NCI-H524 treated with DMSO at 0.1 percent for 48 hours (cell line): ENCODE data around the gene KRTAP4-1.
"Not testable (repeated sequence)": the region's sequence is repeated elsewhere in the genome, so short reads cannot be mapped to it uniquely, and the experiment has no call there.

Experiments used
- DNase-seq: peaks from one replicate; lab custom pipeline; 2025; lab: John Stamatoyannopoulos, UW

KRTAP4-1 gene

GRCh38 chr17:41171886-41172285 is 12.8 kb downstream of the KRTAP4-1 start:
- DNase-seq: no peak

GRCh38 chr17:41168121-41168520 is 16.6 kb downstream of the KRTAP4-1 start, which contains the start of gene KRTAP4-3:
TSS of gene KRTAP4-3 (minus strand) at chr17:41168221. CDS start at chr17:41168172, 49 bp downstream.
- no peak for DNase-seq

- no peak for DNase-seq
Measured at GRCh38 chr17:41167561-41167960, 17.1 kb downstream of the KRTAP4-1 start.

GRCh38 chr17:41163828-41164227 is 20.9 kb downstream of the KRTAP4-1 start:
- DNase-seq: no peak

- no peak for DNase-seq
Measured at GRCh38 chr17:41160648-41161047, 24.1 kb downstream of the KRTAP4-1 start, which contains the start of gene KRTAP4-4. TSS of gene KRTAP4-4 (minus strand) at chr17:41160748. CDS start at chr17:41160691, 57 bp downstream.

GRCh38 chr17:41160190-41160589 is 24.5 kb downstream of the KRTAP4-1 start:
- DNase-seq: not testable (repeated sequence)

- DNase-seq: no peak
Measured at GRCh38 chr17:41153856-41154255, 30.9 kb downstream of the KRTAP4-1 start.

- no peak for DNase-seq
Measured at GRCh38 chr17:41151525-41151924, 33.2 kb downstream of the KRTAP4-1 start.

- DNase-seq: no peak
Measured at GRCh38 chr17:41150026-41150425, 34.7 kb downstream of the KRTAP4-1 start.

- DNase-seq: no peak
Measured at GRCh38 chr17:41149652-41149985, 35.1 kb downstream of the KRTAP4-1 start, which contains the start of gene KRTAP4-5. TSS of gene KRTAP4-5 (minus strand) at chr17:41149825. CDS start at chr17:41149767, 58 bp downstream.

- not testable (repeated sequence) for DNase-seq
Measured at GRCh38 chr17:41148971-41149651, 35.6 kb downstream of the KRTAP4-1 start.

- no peak for DNase-seq
Measured at GRCh38 chr17:41147531-41148204, 37.0 kb downstream of the KRTAP4-1 start.

GRCh38 chr17:41145261-41145660 is 39.5 kb downstream of the KRTAP4-1 start:
- no peak for DNase-seq

- no peak for DNase-seq
Measured at GRCh38 chr17:41144846-41145245, 39.9 kb downstream of the KRTAP4-1 start.

- DNase-seq: no peak
Measured at GRCh38 chr17:41141361-41141760, 43.4 kb downstream of the KRTAP4-1 start.

- no peak for DNase-seq
Measured at GRCh38 chr17:41140360-41141131, 44.2 kb downstream of the KRTAP4-1 start, which contains the start of gene KRTAP4-6. TSS of gene KRTAP4-6 (minus strand) at chr17:41140544. CDS start at chr17:41140487, 57 bp downstream.

GRCh38 chr17:41139865-41140264 is 44.8 kb downstream of the KRTAP4-1 start:
- DNase-seq: not testable (repeated sequence)
